Activated CD4-positive, alpha-beta T cell treated with anti-CD3 and anti-CD28 coated beads, Interleukin-10, Interleukin-2, amounts not matched to agents 100 ng/mL and 50 ng/mL, durations not matched to agents 16 hours and 8 hours (primary cell): Measurements from ENCODE around the gene RFFL.
"Not testable (repeated sequence)": the region's sequence is repeated elsewhere in the genome, so short reads cannot be mapped to it uniquely, and the experiment has no call there.

ENCODE experiments used
- DNase-seq: peaks from one replicate; pipeline ENCODE4 v3.0.0-alpha.2; 2020

Gene RFFL

DNA sequence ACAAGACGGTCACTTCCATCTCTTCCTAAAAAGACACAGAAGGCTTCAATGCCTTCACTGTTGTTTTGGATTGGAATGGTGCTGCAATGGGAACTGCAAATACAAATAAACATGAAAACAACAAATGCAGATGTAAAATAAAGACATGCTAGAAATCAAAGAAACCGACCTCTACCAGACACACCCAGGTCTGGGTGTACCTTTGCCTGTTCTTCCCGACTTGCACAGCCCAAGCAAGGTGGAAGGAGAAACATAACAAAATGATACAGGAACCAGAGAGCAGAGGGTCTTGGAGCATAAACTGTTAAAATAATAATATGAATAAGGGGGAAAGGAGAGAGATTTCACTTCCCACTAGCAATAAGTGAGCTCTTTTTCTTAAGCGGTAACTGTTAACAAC lies 17.3 kb downstream of the RFFL start:
- DNase-seq: no peak

DNA sequence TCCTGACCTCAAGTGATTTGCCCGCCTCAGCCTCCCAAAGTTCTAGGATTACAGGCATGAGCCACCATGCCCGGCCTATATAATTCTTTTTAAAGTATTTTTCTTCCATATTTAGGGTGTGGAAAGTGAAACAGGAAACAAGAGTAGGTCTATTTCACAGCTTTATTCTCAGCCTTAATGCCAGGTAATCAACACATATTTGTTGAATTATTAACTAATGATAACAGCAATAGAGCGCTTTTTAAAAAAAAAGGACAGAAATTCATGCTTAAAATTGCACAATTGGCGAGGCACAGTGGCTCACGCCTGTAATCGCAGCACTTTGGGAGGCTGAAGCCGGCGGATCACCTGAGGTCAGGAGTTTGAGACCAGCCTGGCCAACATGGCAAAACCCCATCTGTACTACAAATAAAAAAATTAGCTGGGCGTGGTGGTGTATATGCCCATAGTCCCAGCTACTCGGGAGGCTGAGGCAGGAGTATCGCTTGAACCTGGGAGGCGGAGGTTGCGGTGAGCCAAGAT lies 18.0 kb downstream of the RFFL start:
- DNase-seq: not testable (repeated sequence)

DNA sequence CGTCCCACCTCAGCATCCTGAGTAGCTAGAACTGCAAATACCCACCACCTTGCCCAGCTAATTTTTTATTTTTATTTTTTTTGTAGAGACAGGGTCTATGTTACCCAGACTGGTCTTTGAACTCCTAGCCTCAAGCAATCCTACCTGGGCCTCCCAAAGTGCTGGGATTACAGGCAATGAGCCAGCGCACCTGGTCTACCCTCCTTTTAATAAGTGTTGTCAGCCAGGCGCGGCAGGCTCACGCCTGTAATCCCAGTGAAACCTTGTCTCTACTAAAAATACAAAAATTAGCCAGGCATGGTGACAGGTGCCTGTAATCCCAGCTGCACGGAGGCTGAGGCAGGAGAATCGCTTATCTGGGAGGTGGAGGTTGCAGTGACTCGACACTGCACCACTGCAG lies 19.3 kb downstream of the RFFL start:
- DNase-seq: no peak

DNA sequence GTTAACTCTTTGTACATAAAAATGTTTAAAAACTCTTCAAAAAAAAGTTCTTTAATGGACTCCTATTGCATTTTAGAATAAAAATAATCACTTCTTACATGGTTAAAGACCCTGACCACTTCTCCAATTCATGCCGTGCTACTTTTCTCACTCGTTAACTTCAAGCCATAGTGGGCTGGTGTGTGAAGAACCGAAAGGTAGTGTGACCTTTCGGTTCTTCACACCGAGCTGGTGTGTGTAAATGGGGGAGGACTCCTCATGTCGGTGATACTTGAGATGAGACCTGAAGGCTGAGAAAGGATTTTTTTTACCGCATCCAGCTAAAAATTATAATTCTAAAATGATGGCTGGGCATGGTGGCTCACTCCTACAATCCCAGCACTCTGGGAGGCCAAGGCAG lies 22.1 kb downstream of the RFFL start:
- DNase-seq: no peak

DNA sequence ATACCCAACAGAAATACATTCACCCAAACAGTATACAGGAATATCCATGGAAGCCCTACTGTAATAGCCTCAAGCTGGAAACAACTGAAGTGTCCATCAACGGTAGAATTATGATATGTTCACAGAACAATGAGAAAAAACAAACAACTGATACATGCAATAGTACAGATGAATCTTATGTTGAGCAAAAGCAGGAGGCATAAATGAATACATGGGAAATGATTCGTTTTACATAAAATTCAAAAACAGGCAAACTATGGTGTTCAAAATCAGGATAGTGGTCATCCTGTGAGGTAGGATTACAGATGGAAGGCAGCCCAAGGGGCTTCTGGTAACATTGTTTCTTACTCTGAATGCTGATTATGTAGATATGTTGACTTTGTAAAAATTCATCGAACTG lies 25.1 kb downstream of the RFFL start:
- DNase-seq: no peak

DNA sequence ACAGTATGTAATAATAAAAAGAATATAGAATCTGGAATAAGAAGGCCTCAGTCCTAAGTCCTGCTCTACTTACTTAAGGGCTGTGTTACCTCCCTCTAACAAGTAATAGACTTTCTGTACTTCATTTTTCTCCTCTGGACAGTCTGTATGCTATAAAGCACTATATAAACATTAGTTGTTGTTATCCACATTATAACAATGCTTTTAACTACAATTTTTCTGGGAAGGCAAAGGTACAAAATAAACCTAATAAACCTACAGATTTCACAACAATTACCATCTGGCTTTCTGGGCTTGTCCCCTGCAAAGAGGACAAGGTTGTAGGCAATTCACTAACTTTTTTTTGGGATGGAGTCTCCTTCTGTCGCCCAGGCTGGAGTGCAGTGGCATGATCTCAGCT lies 32.7 kb downstream of the RFFL start:
- DNase-seq: no peak

DNA sequence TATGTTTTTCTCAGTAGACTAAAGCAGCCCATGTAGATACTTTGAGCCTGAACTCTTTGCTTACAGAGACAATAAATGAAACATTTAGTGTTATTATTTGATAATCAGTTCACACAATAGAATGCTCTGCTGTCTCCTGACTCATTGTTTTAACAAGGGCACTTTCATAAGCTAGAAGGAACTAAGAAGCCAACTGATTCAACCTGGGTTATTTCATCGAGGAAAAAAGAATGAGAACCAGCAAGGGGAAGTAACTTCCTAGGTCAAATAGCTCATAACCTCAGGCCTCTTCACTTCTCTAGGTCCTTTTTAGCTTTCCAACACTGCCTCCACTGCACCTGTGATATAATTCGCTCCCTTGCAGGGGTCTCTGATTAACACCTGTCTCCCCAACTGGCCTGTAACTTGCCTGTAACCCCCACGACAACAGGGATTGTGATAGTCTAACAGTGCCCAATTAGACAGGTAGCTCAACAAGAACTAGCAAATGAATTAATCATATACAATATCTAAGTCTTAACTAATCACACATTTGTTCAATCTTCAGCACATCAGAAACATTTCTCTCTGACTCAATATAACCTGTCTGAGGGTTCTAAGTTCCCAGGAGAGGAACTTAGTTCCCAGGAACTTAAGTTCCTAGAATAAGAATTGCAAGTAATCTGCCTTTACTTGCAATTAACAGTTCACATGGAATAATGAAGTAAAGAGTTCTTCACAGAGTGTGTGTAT lies 34.8 kb downstream of the RFFL start:
- DNase-seq: no peak

DNA sequence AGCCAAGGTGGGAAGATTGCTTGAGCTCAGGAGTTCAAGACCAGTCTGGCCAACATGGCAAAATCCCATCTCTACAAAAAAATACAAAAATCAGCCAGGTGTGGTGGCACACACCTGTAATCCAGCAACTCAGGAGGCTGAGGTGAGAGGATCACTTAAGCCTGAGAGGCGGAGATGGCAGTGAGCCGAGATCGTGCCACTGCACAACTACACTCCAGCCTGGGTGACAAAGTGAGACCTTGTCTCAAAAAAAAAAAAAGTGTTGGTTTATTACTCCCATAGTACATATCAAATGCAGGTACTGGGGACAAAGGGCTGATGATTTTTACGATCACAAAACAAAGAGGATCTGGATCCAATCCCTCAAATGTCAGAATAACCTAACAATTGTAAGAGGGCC lies 35.4 kb downstream of the RFFL start:
- DNase-seq: not testable (repeated sequence)

DNA sequence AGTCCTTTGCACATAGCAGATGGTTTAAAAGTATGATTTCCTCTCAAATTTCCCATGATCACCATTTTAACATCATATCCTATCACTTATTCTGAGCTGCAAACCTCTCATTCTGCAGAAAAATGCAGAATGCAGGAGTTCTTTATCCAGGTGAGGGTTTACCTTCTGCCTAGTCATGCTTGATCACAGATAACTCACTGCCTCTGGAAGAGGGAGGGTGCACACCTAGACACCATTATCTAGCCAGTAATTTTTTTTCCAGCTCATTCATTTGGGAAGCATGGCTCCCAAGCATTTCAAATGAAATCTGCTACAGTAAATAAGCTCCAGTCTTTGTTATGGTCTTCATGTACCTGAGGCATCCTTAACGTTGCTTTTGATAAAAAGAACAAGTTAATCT lies 38.0 kb downstream of the RFFL start:
- DNase-seq: no peak

DNA sequence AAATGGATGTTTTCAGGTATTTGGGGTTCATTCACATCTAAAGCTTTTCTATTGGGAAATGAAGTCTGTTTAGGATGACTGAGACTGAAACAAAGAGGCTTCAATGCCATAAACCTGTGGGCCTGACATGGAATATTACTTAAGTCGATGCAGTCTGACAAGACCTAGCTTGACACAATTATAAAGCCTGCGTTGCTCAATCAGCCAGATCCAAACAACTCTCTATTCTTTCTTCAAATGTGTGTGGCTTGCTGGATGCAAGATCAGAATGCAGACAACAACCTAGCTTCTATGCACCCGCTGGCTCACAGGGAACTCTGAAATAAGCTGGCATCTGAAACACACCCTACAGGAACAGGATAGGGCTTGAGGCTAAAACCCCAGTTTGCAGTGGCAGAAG lies 40.0 kb downstream of the RFFL start:
- peak; percentile 39 for DNase-seq

DNA sequence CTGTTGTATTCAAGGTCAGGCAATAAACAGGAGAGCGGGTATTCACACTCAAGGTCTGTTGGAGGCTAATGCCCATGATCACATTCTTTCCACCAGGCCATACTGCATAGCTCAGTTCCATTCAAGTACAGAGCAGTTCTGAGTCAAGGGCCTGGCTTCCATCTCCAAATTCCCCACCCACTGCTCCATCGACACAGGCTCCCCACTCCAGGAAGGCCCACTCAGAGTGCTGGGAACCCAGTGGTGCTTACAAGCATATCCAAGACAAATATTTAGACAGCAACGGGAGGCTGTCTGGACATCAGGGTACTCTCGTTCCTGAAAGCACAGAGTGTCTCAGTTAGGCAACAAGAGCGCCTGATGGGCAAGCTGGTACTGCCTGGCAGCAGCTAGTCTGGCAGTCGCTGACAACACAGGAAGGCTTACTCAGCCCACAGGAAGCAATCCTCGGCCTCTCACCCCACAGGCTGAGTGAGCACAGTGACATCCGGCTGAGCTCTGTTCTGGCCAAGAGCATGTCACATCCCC lies 40.9 kb downstream of the RFFL start:
- peak; percentile 94 for DNase-seq

DNA sequence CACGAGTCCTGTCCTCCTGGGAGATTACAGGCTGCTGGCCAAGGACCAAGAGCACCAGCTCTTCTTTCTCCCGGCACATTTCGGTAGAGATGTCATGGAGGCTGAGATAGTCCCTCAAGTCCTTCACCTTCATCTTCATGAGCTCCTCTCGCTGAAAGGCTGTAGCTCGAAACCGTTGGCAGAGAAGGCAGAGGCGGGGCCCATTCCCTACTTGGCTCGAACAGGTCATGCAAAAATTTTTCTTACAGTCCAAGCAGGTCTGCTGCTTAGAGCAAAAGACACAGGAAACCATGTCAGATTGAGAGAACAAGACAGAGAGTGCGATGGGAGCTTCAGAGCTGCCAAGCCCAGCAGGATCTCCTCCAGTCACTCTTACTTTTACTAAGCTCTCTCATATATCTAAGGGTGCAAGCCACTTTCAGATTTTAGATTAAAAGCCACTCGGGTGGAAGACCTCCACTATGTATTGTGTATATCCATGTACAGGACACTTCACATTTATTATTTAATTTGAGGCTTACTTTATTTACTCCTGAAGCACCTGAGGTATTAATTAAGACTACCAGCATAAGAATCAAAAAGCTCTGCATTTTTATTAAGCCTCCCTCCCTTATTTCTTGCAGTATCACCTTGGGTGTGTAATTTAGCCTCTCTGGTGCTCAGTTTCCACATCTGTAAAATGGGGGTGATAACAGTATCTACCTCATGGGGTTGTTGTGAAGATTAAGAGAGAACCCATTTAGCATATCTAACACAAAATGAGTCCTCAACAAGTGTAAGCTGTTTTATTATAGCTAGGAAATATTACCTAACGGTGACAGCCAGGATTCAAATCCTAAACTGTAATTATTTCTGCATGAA lies 41.8 kb downstream of the RFFL start:
- peak; percentile 61 for DNase-seq

DNA sequence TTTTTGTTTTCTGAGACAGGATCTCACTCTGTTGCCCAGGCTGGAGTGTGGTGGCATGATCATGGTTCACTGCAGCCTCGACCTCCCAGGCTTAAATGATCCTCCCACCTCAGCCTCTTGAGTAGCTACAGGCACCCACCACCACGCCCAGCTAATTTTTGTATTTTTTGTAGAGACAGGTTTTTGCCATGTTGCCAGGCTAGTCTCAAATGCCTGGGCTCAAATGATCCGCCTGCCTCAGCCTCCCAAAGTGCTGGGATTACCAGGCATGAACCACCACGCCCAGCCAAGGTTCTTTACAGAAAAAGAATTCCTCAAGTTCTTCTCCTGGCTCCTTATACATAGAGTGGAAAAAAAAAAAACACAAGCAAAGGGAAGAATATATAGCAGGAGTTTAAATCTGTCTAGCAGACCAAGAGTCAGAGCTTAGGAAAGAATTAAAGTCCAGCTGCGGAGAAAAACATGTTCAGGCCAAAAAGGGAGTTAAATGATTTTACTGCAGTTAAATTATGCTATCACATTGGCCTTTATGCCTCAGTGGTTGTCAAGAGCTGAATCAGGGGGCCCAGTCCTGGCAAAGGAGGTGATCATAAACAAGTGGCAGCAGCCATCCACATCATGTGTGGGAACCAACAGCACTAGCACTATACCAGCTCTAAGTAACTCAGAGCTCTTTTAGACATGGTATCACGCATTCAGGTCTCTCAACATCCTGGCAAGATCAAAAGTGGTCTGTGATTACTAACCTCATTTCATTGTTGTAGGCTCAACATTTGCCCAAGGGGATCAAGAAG lies 43.9 kb downstream of the RFFL start:
- DNase-seq: no peak

DNA sequence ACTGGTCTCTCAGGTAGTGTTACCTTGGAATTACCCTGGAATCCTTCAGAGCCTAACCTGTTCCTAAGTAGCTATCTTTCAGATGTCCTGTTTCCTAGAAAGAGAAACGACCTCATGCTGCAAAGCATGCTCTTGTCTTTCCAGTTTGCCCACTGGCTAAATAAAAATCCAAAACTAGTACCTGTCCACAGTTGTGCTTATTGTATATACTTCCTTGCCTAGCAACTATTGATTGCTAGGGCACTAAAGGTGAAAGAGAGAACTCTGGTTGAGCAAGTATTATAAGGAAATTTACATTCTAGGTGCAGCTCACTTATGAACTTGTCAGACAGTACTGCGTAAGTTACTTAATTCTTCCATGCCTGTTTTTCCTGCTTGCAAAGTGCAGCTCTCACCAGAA lies 44.7 kb downstream of the RFFL start:
- DNase-seq: no peak

DNA sequence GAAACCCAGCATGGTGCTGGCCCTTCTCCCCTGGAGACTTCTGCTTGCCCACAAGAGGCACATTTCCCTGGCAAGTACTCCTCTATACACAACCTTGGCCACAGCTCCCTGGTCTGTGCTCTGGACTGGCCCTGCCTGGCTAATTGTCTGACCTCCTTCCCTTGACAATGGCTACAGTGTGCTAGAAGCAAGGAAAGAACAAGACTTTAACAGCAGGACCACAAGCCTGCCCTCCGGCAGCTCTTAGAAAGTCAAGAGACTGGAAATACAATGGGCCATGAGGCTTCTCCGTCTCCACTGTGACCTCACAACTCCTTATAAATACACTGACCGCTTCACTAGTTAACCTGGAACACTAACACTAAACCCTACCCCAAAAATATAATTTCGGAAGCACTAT lies 46.5 kb downstream of the RFFL start:
- DNase-seq: no peak

DNA sequence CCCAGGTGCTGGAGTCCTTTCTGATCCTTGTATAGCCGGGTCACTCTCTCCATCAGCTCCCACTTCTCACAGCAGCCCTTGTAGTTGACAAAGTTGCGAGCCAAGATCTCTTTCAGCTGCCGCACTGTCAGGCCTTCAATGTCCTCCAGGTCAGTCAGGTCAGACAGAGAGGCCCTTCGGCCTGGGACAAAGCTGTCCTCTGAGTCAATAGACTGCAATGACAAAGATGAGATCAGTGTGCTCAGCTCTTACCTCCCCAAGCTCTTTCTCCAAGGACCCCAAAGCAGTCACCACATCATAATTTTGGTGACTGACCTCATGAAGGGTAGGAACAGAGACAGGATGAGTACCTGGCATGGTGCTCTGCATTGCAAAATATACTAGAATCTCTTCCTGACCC lies 47.1 kb downstream of the RFFL start:
- no peak for DNase-seq

DNA sequence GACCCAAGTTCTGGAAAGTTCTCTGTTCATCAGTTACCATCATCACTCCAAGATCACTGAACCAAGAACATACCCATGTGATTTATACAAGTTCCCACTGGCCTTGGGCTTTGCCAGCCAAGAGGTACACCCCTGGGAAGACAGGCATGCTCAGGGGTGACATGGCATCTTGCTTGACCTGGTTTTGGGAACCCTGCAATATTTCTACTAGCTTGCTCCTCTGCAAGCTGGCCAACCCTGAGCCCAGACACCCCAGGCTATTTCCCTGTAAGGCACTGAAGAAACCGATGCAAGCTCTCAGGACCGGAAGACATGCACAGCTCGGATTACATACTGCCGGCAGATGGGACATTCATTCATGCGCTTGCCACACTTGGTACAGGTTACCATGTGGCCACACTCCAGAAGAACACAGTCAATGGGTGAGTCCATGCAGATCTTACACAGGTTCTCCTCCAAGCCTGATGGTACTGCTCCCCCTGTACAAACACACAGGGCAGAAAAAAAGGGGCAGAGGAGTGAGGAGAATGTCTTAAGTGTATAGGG lies 51.8 kb downstream of the RFFL start:
- DNase-seq: no peak

DNA sequence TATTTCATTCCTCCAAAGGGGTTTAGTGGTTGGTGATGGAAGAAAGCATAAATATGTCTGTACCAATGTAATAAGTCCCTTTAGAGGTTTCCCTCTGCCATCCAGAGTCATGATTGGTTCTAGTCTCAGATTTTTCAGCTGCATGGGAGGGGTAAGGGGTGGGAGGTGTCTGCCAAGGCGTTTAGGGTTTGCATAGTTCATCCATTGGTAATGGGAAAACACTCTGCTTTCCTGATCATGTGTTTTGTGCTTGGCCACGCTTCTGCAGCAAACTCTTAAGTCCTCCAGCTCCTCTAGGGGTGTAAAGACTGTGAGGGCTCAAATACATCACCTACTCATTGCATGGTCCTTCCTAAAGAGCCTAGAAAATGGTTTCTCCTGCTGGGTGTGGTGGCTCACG lies 53.4 kb downstream of the RFFL start:
- no peak for DNase-seq

DNA sequence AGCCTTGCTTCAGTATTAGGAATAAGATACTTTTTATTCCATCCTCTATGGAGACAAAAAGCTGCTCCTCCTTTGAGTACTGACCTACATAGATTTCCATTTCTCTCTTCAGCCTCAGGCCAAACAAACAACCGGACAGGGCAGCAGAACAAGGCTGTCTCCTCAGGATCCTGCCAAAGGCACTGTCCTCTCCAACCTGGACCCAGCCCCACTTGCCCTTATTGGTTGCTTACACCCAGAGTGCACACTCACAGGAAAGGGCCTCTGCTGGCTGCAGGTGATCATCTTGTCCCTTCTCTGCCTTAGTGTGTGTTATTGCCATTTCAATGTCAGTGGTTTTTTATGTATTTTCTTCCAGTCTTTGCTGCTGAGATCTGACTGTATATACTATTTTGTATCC lies 56.5 kb downstream of the RFFL start:
- DNase-seq: no peak

DNA sequence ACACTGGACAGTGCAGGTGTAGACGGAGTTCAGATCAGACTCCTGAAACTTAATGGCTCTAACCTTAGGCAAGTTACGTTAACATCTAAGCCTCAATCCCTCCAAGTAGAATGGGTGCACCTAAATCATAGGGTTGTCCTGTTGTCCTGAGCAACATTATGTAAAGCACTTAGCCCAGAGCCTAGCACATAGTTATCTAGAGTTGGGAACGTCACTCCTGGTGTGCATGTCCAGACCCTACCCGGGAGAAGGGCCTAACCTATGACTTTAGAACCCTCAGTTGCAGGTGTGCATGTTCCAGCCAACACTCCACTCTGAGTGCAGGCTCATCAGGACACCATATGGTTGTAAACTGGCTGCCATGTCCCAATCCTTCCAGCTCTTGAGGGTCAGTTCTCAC lies 57.2 kb downstream of the RFFL start:
- DNase-seq: no peak

DNA sequence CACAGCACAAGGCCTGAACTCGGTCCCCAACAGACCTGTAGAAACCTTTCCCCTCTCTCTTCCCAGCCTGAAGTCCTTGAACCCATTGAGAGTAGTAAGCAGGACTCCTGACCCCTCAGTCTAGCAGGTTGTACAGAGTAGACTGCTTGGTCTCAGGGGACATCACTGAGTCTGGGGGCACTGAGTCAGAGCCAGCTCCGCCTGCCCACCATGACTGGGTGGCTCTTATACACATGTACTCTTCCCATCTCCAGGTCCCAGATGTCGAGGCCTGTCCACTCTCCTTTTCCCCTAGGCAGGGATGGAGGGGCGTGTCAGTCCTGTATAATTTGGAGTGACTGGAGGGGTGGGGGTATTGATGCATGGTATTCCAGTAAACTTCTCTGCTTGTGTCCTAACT lies 59.7 kb downstream of the RFFL start:
- DNase-seq: no peak

DNA sequence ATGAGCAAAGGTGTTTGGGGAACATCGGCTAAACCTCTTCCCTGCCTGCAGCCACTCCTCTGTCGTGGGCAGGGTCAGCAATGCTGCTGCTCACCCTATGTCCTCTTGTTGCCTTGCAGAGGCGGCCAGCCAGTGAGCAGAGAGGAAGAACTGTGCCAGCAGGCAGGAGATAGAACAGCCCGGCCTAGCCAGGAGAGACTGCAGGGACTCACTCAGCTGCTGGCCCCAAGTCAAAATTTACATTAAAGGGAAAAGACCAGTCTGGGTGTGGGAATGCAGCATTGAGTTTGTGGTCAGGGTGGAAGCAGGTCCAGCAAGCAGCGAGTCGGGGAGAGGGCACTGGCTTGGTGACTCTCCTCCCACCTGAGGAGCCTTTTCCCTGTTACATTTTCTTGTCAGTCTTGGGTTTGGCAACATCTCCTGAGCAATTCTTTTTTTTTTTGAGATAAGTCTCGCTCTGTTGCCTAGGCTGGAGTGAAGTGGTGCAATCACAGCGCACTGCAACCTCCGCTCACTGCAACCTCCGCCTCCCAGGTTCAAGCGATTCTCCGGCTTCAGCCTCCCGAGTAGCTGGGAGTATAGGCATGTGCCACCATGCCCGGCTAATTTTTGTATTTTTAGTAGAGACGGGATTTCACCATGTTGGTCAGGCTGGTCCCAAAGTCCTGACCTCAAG lies 60.5 kb downstream of the RFFL start:
- no peak for DNase-seq
